ENCODE results near the gene BICRA.

DNA sequence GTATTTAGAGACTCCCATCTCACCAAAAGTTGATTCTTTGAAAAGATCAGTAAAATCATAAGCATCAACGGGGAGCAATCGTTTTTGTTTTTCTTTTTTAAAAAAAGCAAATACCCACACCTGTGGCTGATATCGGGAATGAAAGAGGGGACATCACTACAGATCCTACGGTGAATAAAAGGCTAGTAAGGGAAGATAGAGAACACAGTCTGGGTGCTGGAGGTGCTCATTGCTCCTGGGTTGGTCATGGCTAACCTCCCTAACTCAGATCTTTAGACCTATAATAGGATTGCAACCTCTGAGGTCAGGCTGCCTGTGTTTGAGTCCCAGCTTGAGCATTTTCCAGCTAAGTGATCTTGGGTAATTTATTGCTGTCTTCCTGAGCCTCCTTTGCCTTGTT, 105.4 kb downstream of the BICRA start:
- TF ChIP-seq CTCF (IDR thresholded peaks at IDR 0.05; ENCODE audit: low read length) (no peak), EZH2 (IDR thresholded peaks at IDR 0.05; ENCODE audit: borderline replicate concordance, low read length) (no peak)
